NCI-H1417 (cell line): ENCODE measurements around the gene PDGFRB.

Source experiments
- DNase-seq, 3 experiments: peaks; one replicate each; lab custom pipeline; 2025; lab: John Stamatoyannopoulos, UW

Gene PDGFRB

GRCh38 chr5:150155258-150156026 is at the start of gene PDGFRB:
PDGFRB (minus strand) TSS chr5:150155845; CDS start chr5:150137047, 18,798 bp downstream.
- DNase-seq = peak in 2 of 3 experiments; percentile 42 to 48

- no peak for DNase-seq
These were observed 48.9 kb upstream of the PDGFRB start for GRCh38 chr5:150204590-150204960.

- DNase-seq = no peak
These were observed 48.4 kb upstream of the PDGFRB start for GRCh38 chr5:150203832-150204589.

- DNase-seq = no peak
These were observed 46.9 kb upstream of the PDGFRB start for GRCh38 chr5:150202501-150202900.

GRCh38 chr5:150197476-150197875 is 41.8 kb upstream of the PDGFRB start:
- DNase-seq = no peak

- DNase-seq = no peak
These were observed 41.3 kb upstream of the PDGFRB start for GRCh38 chr5:150196986-150197385.

- DNase-seq = no peak
These were observed 40.9 kb upstream of the PDGFRB start for GRCh38 chr5:150196514-150196913.

GRCh38 chr5:150195736-150196485 is 40.3 kb upstream of the PDGFRB start:
- DNase-seq = no peak

- peak in 2 of 3 experiments; percentile 10 to 31 for DNase-seq
These were observed 36.8 kb upstream of the PDGFRB start for GRCh38 chr5:150192462-150192861.

- DNase-seq = no peak
These were observed 35.3 kb upstream of the PDGFRB start for GRCh38 chr5:150190987-150191386.

GRCh38 chr5:150190503-150190979 is 34.9 kb upstream of the PDGFRB start:
- DNase-seq = no peak

GRCh38 chr5:150189728-150190502 is 34.3 kb upstream of the PDGFRB start, which contains the start of gene SLC6A7:
SLC6A7 (plus strand) TSS chr5:150190062; CDS start chr5:150190328, 266 bp downstream.
- peak in 2 of 3 experiments; percentile 6 to 7 for DNase-seq

- DNase-seq = no peak
These were observed 33.7 kb upstream of the PDGFRB start for GRCh38 chr5:150189326-150189725.

GRCh38 chr5:150188146-150188842 is 32.6 kb upstream of the PDGFRB start:
- DNase-seq = no peak

- DNase-seq = no peak
These were observed 31.3 kb upstream of the PDGFRB start for GRCh38 chr5:150186897-150187296.

- no peak for DNase-seq
These were observed 30.5 kb upstream of the PDGFRB start for GRCh38 chr5:150186137-150186536.

GRCh38 chr5:150184990-150185912 is 29.6 kb upstream of the PDGFRB start:
- no peak for DNase-seq

- DNase-seq = no peak
These were observed 28.4 kb upstream of the PDGFRB start for GRCh38 chr5:150184006-150184405.

- no peak for DNase-seq
These were observed 27.8 kb upstream of the PDGFRB start for GRCh38 chr5:150183436-150183835.

GRCh38 chr5:150182774-150183173 is 27.1 kb upstream of the PDGFRB start:
- DNase-seq = no peak
